ENCODE measurements around the gene LRRC8D.

Gene LRRC8D

DNA sequence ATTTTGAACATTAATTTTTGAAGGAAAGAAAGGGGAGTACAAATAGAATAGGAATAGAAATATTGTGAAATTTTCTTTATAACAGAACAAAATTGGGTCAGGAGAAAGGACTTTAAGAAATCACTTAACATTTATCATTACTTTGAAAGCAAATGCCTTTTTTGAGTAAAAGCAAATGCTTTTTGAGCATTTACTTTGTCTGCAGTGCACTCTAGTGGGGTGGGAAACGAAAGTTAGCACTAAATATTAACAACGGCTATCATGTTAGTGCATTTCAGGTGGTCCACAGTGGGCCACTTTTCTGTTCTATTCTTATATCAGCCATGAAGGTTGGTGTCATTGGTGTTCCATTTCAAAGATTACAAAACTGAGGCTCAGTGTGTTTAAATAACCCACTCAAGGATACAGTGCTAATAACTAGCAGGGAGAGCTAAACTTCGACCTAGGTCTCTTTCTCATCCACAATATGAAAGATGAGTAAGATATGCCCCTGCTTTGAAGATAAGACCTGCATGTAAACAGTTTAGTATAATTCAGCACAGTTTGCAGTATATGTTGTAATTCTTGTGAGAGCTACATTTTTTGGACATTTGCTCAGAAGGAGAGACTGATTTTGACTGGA, 13.4 kb downstream of the LRRC8D start:
- TF ChIP-seq, protein P1, sequence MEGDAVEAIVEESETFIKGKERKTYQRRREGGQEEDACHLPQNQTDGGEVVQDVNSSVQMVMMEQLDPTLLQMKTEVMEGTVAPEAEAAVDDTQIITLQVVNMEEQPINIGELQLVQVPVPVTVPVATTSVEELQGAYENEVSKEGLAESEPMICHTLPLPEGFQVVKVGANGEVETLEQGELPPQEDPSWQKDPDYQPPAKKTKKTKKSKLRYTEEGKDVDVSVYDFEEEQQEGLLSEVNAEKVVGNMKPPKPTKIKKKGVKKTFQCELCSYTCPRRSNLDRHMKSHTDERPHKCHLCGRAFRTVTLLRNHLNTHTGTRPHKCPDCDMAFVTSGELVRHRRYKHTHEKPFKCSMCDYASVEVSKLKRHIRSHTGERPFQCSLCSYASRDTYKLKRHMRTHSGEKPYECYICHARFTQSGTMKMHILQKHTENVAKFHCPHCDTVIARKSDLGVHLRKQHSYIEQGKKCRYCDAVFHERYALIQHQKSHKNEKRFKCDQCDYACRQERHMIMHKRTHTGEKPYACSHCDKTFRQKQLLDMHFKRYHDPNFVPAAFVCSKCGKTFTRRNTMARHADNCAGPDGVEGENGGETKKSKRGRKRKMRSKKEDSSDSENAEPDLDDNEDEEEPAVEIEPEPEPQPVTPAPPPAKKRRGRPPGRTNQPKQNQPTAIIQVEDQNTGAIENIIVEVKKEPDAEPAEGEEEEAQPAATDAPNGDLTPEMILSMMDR (IDR thresholded peaks at IDR 0.05; ENCODE audit: low read depth, low read length) = no peak
- H3K36me3 ChIP-seq = no peaks in the 10 kb centered on the region; the same call in 1 of the 2 replicates
- H3K9me3 ChIP-seq (ENCODE audit: severe bottlenecking) = no peaks in the 10 kb centered on the region
- H3K27me3 ChIP-seq (ENCODE audit: insufficient read depth, low read depth, severe bottlenecking) = no peaks in the 10 kb centered on the region
- no peak for DNase-seq
- no peak overlapping the region for H3K4me3 ChIP-seq (ENCODE audit: low read depth, low read length)
- H3K27ac ChIP-seq = no peak overlapping the region

DNA sequence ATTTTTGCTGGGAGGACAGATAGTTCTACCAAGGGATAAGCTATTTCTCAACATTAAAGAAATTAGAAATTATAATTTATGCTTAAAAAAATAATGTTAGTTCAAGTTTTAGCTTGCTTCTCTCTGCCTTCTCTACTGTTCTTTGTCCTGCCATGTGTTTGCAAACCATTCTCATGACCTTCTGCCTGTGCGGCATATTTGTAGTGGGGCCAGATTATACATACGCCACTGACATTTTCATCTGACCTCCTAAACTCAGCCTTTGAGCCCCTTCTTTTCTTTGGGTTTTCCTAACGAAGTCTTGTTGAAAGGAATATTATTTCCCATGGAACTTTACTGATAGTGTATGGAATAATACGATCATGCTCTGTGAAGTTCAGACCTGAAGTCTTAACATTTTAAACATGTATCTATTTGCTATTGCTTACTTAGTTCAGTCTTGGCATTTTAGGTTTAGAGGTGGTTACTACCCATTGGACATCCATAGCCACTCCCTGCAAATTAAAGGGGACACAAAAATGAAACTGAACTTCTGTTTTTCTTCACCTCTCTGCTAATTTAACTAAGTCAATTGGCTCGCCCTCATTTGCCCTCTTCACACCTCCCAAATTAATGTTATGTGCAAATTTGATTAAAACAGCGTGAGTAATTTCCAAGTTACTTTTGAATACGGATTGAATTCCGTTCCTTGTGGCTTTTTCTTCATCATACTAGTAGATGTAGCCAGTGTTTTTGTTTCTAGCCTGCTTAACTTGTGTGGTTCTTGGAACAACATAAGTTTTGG, 15.6 kb downstream of the LRRC8D start:
- Histone ChIP-seq H3K9me3 (ENCODE audit: severe bottlenecking) (no peaks in the 10 kb centered on the region), H3K36me3 (no peaks in the 10 kb centered on the region; the same call in 1 of the 2 replicates), H3K4me3 (ENCODE audit: low read depth, low read length) (no peak overlapping the region), H3K27me3 (ENCODE audit: insufficient read depth, low read depth, severe bottlenecking) (no peaks in the 10 kb centered on the region), H3K27ac (no peak overlapping the region)
- TF ChIP-seq, protein P1 (IDR thresholded peaks at IDR 0.05; ENCODE audit: low read depth, low read length) = no peak
- no peak for DNase-seq

DNA sequence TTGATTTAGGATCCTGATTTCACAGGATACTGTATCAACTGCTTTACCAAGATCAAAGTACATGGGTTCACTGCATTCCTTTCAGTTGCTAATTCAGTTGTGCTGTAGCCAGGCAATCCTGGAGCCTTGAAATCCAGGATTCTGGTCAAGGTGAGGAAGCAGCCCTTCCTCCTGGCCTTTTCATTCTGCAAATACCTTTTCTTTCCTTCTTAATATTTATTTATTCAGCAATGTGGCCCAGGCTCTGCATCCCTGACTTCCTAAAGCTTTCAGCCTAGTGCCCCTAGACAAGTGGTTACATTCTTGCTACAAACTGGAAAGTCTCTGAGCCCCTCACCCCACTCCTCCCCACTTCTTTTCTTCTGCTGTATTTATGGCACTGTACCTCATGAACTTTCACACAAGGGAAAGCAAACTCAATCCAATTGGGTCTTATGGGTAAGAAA, 16.2 kb downstream of the LRRC8D start:
- H3K4me3 ChIP-seq (ENCODE audit: low read depth, low read length) = no peak overlapping the region
- no peak overlapping the region for H3K27ac ChIP-seq
- TF ChIP-seq, protein P1 (IDR thresholded peaks at IDR 0.05; ENCODE audit: low read depth, low read length) = no peak

DNA sequence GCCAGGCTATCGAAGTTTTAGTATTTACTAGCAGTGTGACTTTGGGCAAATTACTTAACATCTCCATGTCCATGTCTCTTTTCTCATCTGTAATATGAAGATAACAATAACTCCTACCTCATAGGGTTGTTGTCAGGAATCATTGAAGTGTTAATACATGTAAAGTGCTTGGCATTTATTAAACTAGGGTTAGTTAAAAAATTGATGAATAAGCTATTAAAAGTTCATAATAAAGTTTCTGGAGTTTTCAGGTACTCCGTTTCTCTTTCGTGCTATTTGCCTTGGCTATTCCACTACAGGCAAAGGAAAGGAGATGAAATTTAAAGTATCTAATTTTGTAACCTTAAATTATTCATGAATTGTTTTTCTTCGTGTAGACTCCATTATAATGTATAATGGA, 16.7 kb downstream of the LRRC8D start:
- Histone ChIP-seq H3K27ac (no peak overlapping the region), H3K36me3 (no peaks in the 10 kb centered on the region; the same call in 1 of the 2 replicates), H3K4me3 (ENCODE audit: low read depth, low read length) (no peak overlapping the region), H3K9me3 (ENCODE audit: severe bottlenecking) (no peaks in the 10 kb centered on the region), H3K27me3 (ENCODE audit: insufficient read depth, low read depth, severe bottlenecking) (no peaks in the 10 kb centered on the region)
- TF ChIP-seq, protein P1 (IDR thresholded peaks at IDR 0.05; ENCODE audit: low read depth, low read length) = no peak
- DNase-seq = no peak

More for the DNA sequence above, 16.2 kb downstream of the LRRC8D start:
- Histone ChIP-seq H3K27me3 (ENCODE audit: insufficient read depth, low read depth, severe bottlenecking) (no peaks in the 10 kb centered on the region), H3K9me3 (ENCODE audit: severe bottlenecking) (no peaks in the 10 kb centered on the region), H3K36me3 (no peaks in the 10 kb centered on the region; the same call in 1 of the 2 replicates)
- no peak for DNase-seq

DNA sequence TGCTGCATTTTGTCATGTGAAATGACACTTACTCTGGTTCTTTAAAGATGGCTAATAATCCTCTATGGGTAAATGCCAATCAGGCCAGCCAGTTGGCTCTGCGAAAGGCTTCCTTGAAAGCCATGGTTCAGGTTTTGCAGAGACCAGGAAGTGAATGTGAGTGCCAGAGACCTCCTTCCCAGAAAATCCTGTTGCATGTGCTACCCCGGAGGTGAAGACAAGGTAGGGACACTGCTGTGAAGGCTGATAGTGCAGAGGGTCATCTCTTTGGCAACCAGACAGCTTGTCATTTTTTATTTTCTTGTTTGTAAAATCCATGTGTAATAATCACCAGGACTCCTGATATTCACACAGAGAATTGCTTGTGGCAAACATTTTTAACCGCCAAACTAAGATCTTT, 18.7 kb downstream of the LRRC8D start:
- H3K9me3 ChIP-seq (ENCODE audit: severe bottlenecking) = no peaks in the 10 kb centered on the region
- H3K4me3 ChIP-seq (ENCODE audit: low read depth, low read length) = no peak overlapping the region
- no peak overlapping the region for H3K27ac ChIP-seq
- DNase-seq = no peak
- no peaks in the 10 kb centered on the region; the same call in 1 of the 2 replicates for H3K36me3 ChIP-seq
- H3K27me3 ChIP-seq (ENCODE audit: insufficient read depth, low read depth, severe bottlenecking) = no peaks in the 10 kb centered on the region
- TF ChIP-seq, protein P1 (IDR thresholded peaks at IDR 0.05; ENCODE audit: low read depth, low read length) = no peak

All from WERI-Rb-1 (cell line).